GM23338 (cell line): Measurements from ENCODE around the gene CLUH. TPM values are rescaled to one million over a fixed set of nuclear protein-coding genes. Genes with fewer than 3 reads are reported as not detected.

Experiments used
- ATAC-seq: fragments of 200-7000 bp; cut with Tn5 transposase; 3 replicates; pipeline ENCODE4 v1.9.1; 2020
- DNase-seq: peaks from one replicate; pipeline ENCODE4 v3.0.0-alpha.2; 2015; ENCODE audit warnings: low spot score
- H2AFZ ChIP-seq: fragments of 200-600 bp; sonication (generic); 2 replicates; pipeline ENCODE4 v1.8.0; 2016; ENCODE audit warnings: antibody characterized with exemption, mild to moderate bottlenecking, moderate library complexity
- H3F3A ChIP-seq: fragments of 200-600 bp; sonication (generic); replicated peaks from 2 replicates; pipeline ENCODE4 v1.8.0; 2017; ENCODE audit warnings: antibody characterized with exemption, mixed run types, low read depth
- H3K27ac ChIP-seq: fragments of 200-600 bp; sonication (generic); 2 replicates; pipeline ENCODE4 v1.6.1; 2016; ENCODE audit warnings: low read depth
- H3K27me3 ChIP-seq: fragments of 200-600 bp; sonication (generic); 2 replicates; pipeline ENCODE4 v1.8.0; 2016; ENCODE audit warnings: mild to moderate bottlenecking, mixed run types, moderate library complexity; ENCODE audit not compliant: insufficient read depth
- H3K36me3 ChIP-seq: fragments of 200-600 bp; sonication (generic); 2 replicates; pipeline ENCODE4 v1.8.0; 2016; ENCODE audit warnings: mild to moderate bottlenecking; ENCODE audit not compliant: insufficient read depth
- H3K4me1 ChIP-seq: fragments of 200-600 bp; sonication (generic); 2 replicates; pipeline ENCODE4 v1.8.0; 2016; ENCODE audit warnings: mild to moderate bottlenecking, moderate library complexity; ENCODE audit not compliant: insufficient read depth
- H3K4me2 ChIP-seq: fragments of 200-600 bp; sonication (generic); 2 replicates; pipeline ENCODE4 v1.7.1; 2017; ENCODE audit warnings: mixed run types
- H3K4me3 ChIP-seq: fragments of 200-600 bp; sonication (generic); 2 replicates; pipeline ENCODE4 v1.6.1; 2016; ENCODE audit warnings: mixed run types
- H3K79me2 ChIP-seq: fragments of 200-600 bp; sonication (generic); replicated peaks from 2 replicates; pipeline ENCODE4 v1.8.0; 2017; ENCODE audit warnings: mild to moderate bottlenecking; ENCODE audit not compliant: insufficient read depth
- H3K9me2 ChIP-seq: fragments of 200-600 bp; sonication (generic); 2 replicates; pipeline ENCODE4 v1.8.0; 2017; ENCODE audit not compliant: insufficient read depth
- H4K20me1 ChIP-seq: fragments of 200-600 bp; sonication (generic); replicated peaks from 2 replicates; pipeline ENCODE4 v1.8.0; 2017; ENCODE audit warnings: mild to moderate bottlenecking; ENCODE audit not compliant: insufficient read depth
- H3K27ac Mint-ChIP-seq: 2 replicates; pipeline ENCODE4 v1.8.0; 2020; ENCODE audit warnings: inconsistent platforms, mild to moderate bottlenecking, moderate library complexity, mixed read lengths
- H3K27me3 Mint-ChIP-seq: 3 replicates; pipeline ENCODE4 v1.8.0; 2022; ENCODE audit warnings: low read depth, mild to moderate bottlenecking, moderate library complexity, mixed read lengths, inconsistent platforms; ENCODE audit not compliant: insufficient read depth, poor library complexity
- H3K36me3 Mint-ChIP-seq: 3 replicates; pipeline ENCODE4 v1.8.0; 2021; ENCODE audit warnings: low read depth, mild to moderate bottlenecking, inconsistent platforms, moderate library complexity, mixed read lengths
- H3K4me1 Mint-ChIP-seq: 3 replicates; pipeline ENCODE4 v1.8.0; 2020; ENCODE audit warnings: mild to moderate bottlenecking, inconsistent platforms, mixed read lengths
- H3K4me3 Mint-ChIP-seq: 3 replicates; pipeline ENCODE4 v1.8.0; 2021; ENCODE audit warnings: moderate library complexity, mild to moderate bottlenecking, inconsistent platforms, mixed read lengths
- H3K9me3 Mint-ChIP-seq: 3 replicates; pipeline ENCODE4 v1.8.0; 2020; ENCODE audit warnings: moderate library complexity, mild to moderate bottlenecking, inconsistent platforms, mixed read lengths
- CREB1 ChIP-seq: fragments of 250-450 bp; sonication (Bioruptor Pico); IDR thresholded peaks from 2 replicates; pipeline ENCODE4 v1.5.0; 2020; ENCODE audit warnings: low read depth, mild to moderate bottlenecking, moderate library complexity
- EZH2 ChIP-seq: fragments of 200-600 bp; sonication (generic); IDR thresholded peaks from one replicate; pipeline ENCODE4 v1.8.0; 2017; ENCODE audit warnings: antibody characterized with exemption, mild to moderate bottlenecking, low read depth; ENCODE audit not compliant: unreplicated experiment
- EZH2phosphoT487 ChIP-seq: fragments of 200-600 bp; sonication (generic); IDR thresholded peaks from one replicate; pipeline ENCODE4 v1.8.1; 2018; ENCODE audit warnings: antibody characterized with exemption; ENCODE audit not compliant: unreplicated experiment
- JUNB ChIP-seq: IDR thresholded peaks from one replicate; pipeline ENCODE4 v1.6.1; 2016; ENCODE audit warnings: antibody characterized with exemption; ENCODE audit not compliant: unreplicated experiment
- NANOG ChIP-seq: IDR thresholded peaks from 2 replicates; pipeline ENCODE4 v1.6.1; 2016; ENCODE audit warnings: antibody characterized with exemption, borderline replicate concordance
- STAT1 ChIP-seq: IDR thresholded peaks from one replicate; pipeline ENCODE4 v1.6.1; 2016; ENCODE audit warnings: antibody characterized with exemption; ENCODE audit not compliant: unreplicated experiment
- ZNF114 ChIP-seq: fragments of 250-450 bp; sonication (Bioruptor Pico); IDR thresholded peaks from 2 replicates; pipeline ENCODE4 v1.5.0; 2020; ENCODE audit warnings: mild to moderate bottlenecking, moderate library complexity
- polyA plus RNA-seq: library from polyadenylated mRNA; unstranded; fragments of >200 nt; fragmentation: Nextera tagmentation; extraction: Ambion mirVana; gene quantifications from 2 replicates; pipeline ENCODE4 v1.2.1, GENCODE V29; 2016
- total RNA-seq: library from RNA; depleted of rRNA; stranded (reverse); fragments of >200 nt; shearing (Covaris generic); gene quantifications from 2 replicates; pipeline ENCODE4 v1.2.3, GENCODE V29; 2014
- TF ChIP-seq, protein P1 (sequence below), 2 experiments: fragments of 200-600 bp in 1 of 2; sonication (generic) in 1 of 2; conservative IDR thresholded peaks; 2 replicates each; pipeline versions ENCODE4 v1.5.1 to v1.6.1; 2016 to 2017; ENCODE audit warnings: antibody characterized with exemption in 2 of 2, low read depth in 2 of 2, mild to moderate bottlenecking in 2 of 2, moderate library complexity in 1 of 2
- TF ChIP-seq, protein P2 (sequence below): IDR thresholded peaks from 2 replicates; pipeline ENCODE4 v1.6.1; 2016; ENCODE audit warnings: antibody characterized with exemption
- TF ChIP-seq, protein P3 (sequence below): IDR thresholded peaks from one replicate; pipeline ENCODE4 v1.6.1; 2018; ENCODE audit warnings: antibody characterized with exemption; ENCODE audit not compliant: unreplicated experiment
- TF ChIP-seq, protein P4 (sequence below): fragments of 250-450 bp; sonication (Bioruptor Pico); IDR thresholded peaks from 2 replicates; pipeline ENCODE4 v1.5.0; 2020; ENCODE audit warnings: mild to moderate bottlenecking, moderate library complexity

The CLUH gene
- total and polyA plus RNA-seq, 2 experiments from 2014 or later, result 23.5 to 90.0 TPM

DNA sequence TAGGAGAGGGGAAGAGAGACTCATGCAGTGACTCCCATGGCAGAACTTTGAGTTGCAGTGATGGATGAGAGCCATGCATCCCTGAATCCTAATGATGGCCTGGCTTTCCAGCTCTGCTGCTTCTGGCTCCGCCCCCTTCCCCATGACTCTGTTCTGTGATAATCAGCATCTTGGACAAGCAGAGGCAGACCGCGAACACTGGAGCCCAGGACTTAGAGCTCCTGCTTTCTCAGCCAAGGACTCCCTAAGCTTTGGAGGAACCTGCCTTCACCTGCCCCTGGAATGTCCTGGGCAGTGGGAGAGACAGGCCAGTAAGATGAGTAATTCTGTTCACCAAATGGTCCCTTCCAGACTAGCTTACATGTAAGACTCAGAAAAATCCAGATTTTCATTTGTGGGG, 25.4 kb upstream of the CLUH start:
- no peaks in the 10 kb centered on the region for H3F3A ChIP-seq
- no peak overlapping the region for H3K4me2 ChIP-seq
- no peaks in the 10 kb centered on the region for H3K27me3 ChIP-seq
- Mint-ChIP-seq H3K4me1 (no peaks in the 10 kb centered on the region; the same call in 2 of the 3 replicates), H3K36me3 (peaks cover 13% of the 10 kb centered on the region), H3K4me3 (no peak overlapping the region), H3K27me3 (peaks cover under 1% of the 10 kb centered on the region), H3K9me3 (no peaks in the 10 kb centered on the region; the same call in 2 of the 3 replicates), H3K27ac (peak overlapping the region; percentile 78; the same call in 1 of the 2 replicates)
- no peaks in the 10 kb centered on the region for H3K79me2 ChIP-seq
- no peak overlapping the region for H3K27ac ChIP-seq
- no peaks in the 10 kb centered on the region for H3K4me1 ChIP-seq
- H3K9me2 ChIP-seq, result no peaks in the 10 kb centered on the region
- no peak; the same call in 2 of the 3 replicates for ATAC-seq
- H3K36me3 ChIP-seq, result no peaks in the 10 kb centered on the region
- H4K20me1 ChIP-seq, result no peaks in the 10 kb centered on the region; the same call in 1 of the 2 replicates
- no peak overlapping the region for H2AFZ ChIP-seq
- H3K4me3 ChIP-seq, result no peak overlapping the region
- DNase-seq, result no peak
- TF ChIP-seq NANOG, result no peak
- TF ChIP-seq, protein P1, sequence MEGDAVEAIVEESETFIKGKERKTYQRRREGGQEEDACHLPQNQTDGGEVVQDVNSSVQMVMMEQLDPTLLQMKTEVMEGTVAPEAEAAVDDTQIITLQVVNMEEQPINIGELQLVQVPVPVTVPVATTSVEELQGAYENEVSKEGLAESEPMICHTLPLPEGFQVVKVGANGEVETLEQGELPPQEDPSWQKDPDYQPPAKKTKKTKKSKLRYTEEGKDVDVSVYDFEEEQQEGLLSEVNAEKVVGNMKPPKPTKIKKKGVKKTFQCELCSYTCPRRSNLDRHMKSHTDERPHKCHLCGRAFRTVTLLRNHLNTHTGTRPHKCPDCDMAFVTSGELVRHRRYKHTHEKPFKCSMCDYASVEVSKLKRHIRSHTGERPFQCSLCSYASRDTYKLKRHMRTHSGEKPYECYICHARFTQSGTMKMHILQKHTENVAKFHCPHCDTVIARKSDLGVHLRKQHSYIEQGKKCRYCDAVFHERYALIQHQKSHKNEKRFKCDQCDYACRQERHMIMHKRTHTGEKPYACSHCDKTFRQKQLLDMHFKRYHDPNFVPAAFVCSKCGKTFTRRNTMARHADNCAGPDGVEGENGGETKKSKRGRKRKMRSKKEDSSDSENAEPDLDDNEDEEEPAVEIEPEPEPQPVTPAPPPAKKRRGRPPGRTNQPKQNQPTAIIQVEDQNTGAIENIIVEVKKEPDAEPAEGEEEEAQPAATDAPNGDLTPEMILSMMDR (conservative IDR thresholded peaks at IDR 0.05; ENCODE audit: low read depth in 2 of 2), result no peak
- no peak for TF ChIP-seq EZH2phosphoT487
- TF ChIP-seq ZNF114 (CRISPR knock-in tag), result no peak
- TF ChIP-seq, protein P2, sequence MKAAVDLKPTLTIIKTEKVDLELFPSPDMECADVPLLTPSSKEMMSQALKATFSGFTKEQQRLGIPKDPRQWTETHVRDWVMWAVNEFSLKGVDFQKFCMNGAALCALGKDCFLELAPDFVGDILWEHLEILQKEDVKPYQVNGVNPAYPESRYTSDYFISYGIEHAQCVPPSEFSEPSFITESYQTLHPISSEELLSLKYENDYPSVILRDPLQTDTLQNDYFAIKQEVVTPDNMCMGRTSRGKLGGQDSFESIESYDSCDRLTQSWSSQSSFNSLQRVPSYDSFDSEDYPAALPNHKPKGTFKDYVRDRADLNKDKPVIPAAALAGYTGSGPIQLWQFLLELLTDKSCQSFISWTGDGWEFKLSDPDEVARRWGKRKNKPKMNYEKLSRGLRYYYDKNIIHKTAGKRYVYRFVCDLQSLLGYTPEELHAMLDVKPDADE, result no peak
- no peak for TF ChIP-seq STAT1
- TF ChIP-seq CREB1, result no peak
- no peak for TF ChIP-seq JUNB
- TF ChIP-seq, protein P3, sequence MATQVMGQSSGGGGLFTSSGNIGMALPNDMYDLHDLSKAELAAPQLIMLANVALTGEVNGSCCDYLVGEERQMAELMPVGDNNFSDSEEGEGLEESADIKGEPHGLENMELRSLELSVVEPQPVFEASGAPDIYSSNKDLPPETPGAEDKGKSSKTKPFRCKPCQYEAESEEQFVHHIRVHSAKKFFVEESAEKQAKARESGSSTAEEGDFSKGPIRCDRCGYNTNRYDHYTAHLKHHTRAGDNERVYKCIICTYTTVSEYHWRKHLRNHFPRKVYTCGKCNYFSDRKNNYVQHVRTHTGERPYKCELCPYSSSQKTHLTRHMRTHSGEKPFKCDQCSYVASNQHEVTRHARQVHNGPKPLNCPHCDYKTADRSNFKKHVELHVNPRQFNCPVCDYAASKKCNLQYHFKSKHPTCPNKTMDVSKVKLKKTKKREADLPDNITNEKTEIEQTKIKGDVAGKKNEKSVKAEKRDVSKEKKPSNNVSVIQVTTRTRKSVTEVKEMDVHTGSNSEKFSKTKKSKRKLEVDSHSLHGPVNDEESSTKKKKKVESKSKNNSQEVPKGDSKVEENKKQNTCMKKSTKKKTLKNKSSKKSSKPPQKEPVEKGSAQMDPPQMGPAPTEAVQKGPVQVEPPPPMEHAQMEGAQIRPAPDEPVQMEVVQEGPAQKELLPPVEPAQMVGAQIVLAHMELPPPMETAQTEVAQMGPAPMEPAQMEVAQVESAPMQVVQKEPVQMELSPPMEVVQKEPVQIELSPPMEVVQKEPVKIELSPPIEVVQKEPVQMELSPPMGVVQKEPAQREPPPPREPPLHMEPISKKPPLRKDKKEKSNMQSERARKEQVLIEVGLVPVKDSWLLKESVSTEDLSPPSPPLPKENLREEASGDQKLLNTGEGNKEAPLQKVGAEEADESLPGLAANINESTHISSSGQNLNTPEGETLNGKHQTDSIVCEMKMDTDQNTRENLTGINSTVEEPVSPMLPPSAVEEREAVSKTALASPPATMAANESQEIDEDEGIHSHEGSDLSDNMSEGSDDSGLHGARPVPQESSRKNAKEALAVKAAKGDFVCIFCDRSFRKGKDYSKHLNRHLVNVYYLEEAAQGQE, result no peak
- TF ChIP-seq, protein P4, sequence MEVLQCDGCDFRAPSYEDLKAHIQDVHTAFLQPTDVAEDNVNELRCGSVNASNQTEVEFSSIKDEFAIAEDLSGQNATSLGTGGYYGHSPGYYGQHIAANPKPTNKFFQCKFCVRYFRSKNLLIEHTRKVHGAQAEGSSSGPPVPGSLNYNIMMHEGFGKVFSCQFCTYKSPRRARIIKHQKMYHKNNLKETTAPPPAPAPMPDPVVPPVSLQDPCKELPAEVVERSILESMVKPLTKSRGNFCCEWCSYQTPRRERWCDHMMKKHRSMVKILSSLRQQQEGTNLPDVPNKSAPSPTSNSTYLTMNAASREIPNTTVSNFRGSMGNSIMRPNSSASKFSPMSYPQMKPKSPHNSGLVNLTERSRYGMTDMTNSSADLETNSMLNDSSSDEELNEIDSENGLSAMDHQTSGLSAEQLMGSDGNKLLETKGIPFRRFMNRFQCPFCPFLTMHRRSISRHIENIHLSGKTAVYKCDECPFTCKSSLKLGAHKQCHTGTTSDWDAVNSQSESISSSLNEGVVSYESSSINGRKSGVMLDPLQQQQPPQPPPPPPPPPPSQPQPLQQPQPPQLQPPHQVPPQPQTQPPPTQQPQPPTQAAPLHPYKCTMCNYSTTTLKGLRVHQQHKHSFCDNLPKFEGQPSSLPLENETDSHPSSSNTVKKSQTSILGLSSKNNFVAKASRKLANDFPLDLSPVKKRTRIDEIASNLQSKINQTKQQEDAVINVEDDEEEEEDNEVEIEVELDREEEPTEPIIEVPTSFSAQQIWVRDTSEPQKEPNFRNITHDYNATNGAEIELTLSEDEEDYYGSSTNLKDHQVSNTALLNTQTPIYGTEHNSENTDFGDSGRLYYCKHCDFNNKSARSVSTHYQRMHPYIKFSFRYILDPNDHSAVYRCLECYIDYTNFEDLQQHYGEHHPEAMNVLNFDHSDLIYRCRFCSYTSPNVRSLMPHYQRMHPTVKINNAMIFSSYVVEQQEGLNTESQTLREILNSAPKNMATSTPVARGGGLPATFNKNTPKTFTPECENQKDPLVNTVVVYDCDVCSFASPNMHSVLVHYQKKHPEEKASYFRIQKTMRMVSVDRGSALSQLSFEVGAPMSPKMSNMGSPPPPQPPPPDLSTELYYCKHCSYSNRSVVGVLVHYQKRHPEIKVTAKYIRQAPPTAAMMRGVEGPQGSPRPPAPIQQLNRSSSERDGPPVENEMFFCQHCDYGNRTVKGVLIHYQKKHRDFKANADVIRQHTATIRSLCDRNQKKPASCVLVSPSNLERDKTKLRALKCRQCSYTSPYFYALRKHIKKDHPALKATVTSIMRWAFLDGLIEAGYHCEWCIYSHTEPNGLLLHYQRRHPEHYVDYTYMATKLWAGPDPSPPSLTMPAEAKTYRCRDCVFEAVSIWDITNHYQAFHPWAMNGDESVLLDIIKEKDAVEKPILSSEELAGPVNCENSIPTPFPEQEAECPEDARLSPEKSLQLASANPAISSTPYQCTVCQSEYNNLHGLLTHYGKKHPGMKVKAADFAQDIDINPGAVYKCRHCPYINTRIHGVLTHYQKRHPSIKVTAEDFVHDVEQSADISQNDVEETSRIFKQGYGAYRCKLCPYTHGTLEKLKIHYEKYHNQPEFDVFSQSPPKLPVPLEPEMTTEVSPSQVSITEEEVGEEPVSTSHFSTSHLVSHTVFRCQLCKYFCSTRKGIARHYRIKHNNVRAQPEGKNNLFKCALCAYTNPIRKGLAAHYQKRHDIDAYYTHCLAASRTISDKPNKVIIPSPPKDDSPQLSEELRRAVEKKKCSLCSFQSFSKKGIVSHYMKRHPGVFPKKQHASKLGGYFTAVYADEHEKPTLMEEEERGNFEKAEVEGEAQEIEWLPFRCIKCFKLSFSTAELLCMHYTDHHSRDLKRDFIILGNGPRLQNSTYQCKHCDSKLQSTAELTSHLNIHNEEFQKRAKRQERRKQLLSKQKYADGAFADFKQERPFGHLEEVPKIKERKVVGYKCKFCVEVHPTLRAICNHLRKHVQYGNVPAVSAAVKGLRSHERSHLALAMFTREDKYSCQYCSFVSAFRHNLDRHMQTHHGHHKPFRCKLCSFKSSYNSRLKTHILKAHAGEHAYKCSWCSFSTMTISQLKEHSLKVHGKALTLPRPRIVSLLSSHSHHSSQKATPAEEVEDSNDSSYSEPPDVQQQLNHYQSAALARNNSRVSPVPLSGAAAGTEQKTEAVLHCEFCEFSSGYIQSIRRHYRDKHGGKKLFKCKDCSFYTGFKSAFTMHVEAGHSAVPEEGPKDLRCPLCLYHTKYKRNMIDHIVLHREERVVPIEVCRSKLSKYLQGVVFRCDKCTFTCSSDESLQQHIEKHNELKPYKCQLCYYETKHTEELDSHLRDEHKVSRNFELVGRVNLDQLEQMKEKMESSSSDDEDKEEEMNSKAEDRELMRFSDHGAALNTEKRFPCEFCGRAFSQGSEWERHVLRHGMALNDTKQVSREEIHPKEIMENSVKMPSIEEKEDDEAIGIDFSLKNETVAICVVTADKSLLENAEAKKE (CRISPR knock-in tag), result no peak
- TF ChIP-seq EZH2, result no peak
